Mesendoderm (in vitro differentiated cells): Measurements from ENCODE around the gene MKKS.

Experiments used
- DNase-seq: peaks from one replicate; pipeline ENCODE4 v3.0.0; 2013
- H2AK5ac ChIP-seq: 2 replicates; pipeline ENCODE4 v1.6.1; 2013; ENCODE audit warnings: low read length, inconsistent platforms
- H2BK120ac ChIP-seq: 2 replicates; pipeline ENCODE4 v1.6.1; 2013; ENCODE audit warnings: low read depth, mild to moderate bottlenecking, low read length, moderate library complexity, mixed read lengths
- H2BK15ac ChIP-seq: replicated peaks from 2 replicates; pipeline ENCODE4 v1.6.1; 2013; ENCODE audit warnings: low read depth, mild to moderate bottlenecking, moderate library complexity
- H2BK5ac ChIP-seq: 2 replicates; pipeline ENCODE4 v1.6.1; 2013; ENCODE audit warnings: low read length, inconsistent platforms
- H3K18ac ChIP-seq: 2 replicates; pipeline ENCODE4 v1.6.1; 2013; ENCODE audit warnings: mild to moderate bottlenecking, low read length, mixed read lengths
- H3K23ac ChIP-seq: one replicate; pipeline ENCODE4 v1.6.1; 2013; ENCODE audit warnings: low read length
- H3K27ac ChIP-seq: 2 replicates; pipeline ENCODE4 v1.5.1; 2013; ENCODE audit warnings: low read depth, mild to moderate bottlenecking, inconsistent platforms, low read length, moderate library complexity
- H3K27me3 ChIP-seq: 2 replicates; pipeline ENCODE4 v1.6.1; 2013; ENCODE audit warnings: low read length, control low read depth, mild to moderate bottlenecking, inconsistent platforms; ENCODE audit not compliant: insufficient read depth, poor library complexity
- H3K36me3 ChIP-seq: 2 replicates; pipeline ENCODE4 v1.6.1; 2013; ENCODE audit warnings: low read length, inconsistent platforms; ENCODE audit not compliant: control insufficient read depth, insufficient read depth
- H3K4ac ChIP-seq: one replicate; pipeline ENCODE4 v1.6.1; 2013; ENCODE audit warnings: low read depth, mild to moderate bottlenecking, low read length, moderate library complexity
- H3K4me1 ChIP-seq: 2 replicates; pipeline ENCODE4 v1.6.1; 2013; ENCODE audit warnings: low read depth, low read length, inconsistent platforms; ENCODE audit not compliant: control insufficient read depth
- H3K4me2 ChIP-seq: 2 replicates; pipeline ENCODE4 v1.6.1; 2013; ENCODE audit warnings: low read length
- H3K4me3 ChIP-seq: 2 replicates; pipeline ENCODE4 v1.5.1; 2013; ENCODE audit warnings: mild to moderate bottlenecking, low read length
- H3K56ac ChIP-seq: one replicate; pipeline ENCODE4 v1.6.1; 2013; ENCODE audit warnings: low read length
- H3K79me1 ChIP-seq: 2 replicates; pipeline ENCODE4 v1.6.1; 2013; ENCODE audit warnings: low read length, inconsistent platforms
- H3K79me2 ChIP-seq: 2 replicates; pipeline ENCODE4 v1.6.1; 2013; ENCODE audit warnings: mild to moderate bottlenecking, low read length; ENCODE audit not compliant: control insufficient read depth, insufficient read depth
- H3K9ac ChIP-seq: 2 replicates; pipeline ENCODE4 v1.6.1; 2013; ENCODE audit warnings: low read length, inconsistent platforms
- H4K5ac ChIP-seq: one replicate; pipeline ENCODE4 v1.6.1; 2013; ENCODE audit warnings: low read length
- H4K8ac ChIP-seq: one replicate; pipeline ENCODE4 v1.6.1; 2013; ENCODE audit warnings: low read depth, mild to moderate bottlenecking, control low read depth, low read length, moderate library complexity
- WGBS: extraction: QIAGEN DNeasy Blood & Tissue Kit; methylation state at CpG from one replicate; pipeline ENCODE4 v1.1.7; 2013; ENCODE audit warnings: low lambda C conversion rate, missing lambda C conversion rate; ENCODE audit not compliant: insufficient coverage; ENCODE audit errors: extremely low coverage; 5-methylcytosine and 5-hydroxymethylcytosine counted together

Gene MKKS

GRCh38 chr20:10357061-10357708 lies 76.8 kb downstream of the MKKS start:
- Histone ChIP-seq H3K56ac (no peak overlapping the region), H2BK5ac (no peak overlapping the region), H3K9ac (no peak overlapping the region), H4K5ac (no peak overlapping the region), H3K79me2 (no peaks in the 10 kb centered on the region), H2BK120ac (no peak overlapping the region), H3K4ac (no peak overlapping the region), H3K18ac (no peak overlapping the region), H3K23ac (no peak overlapping the region), H3K4me3 (no peak overlapping the region), H3K27ac (no peak overlapping the region), H2BK15ac (peak overlapping the region; percentile 92), H3K36me3 (no peaks in the 10 kb centered on the region), H3K4me2 (no peak overlapping the region), H4K8ac (no peak overlapping the region), H3K4me1 (peaks cover 2% of the 10 kb centered on the region), H3K27me3 (no peaks in the 10 kb centered on the region), H3K79me1 (no peaks in the 10 kb centered on the region), H2AK5ac (no peak overlapping the region)
- no CpG with 5 or more reads among the region's 8 CpGs for WGBS
- no peak for DNase-seq

DNA sequence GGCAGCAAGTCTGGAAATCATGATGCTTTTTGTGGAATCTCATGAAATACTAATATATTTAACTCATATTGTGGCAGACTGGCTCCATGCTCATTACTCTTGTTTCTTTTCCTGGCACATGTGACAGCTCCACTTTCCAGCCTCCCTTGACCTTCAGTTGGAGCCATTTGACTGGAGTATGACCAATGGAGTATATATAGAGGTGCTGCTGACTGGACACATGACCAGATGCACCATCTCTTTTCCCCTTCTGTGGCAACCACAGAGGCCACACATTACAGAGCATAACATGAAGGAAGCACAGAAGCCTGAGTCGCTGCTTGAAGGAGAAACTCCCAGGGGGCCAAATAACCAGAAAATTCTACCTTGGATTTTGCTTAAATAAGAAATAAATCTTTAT lies 77.4 kb downstream of the MKKS start:
- no peaks in the 10 kb centered on the region for H3K27me3 ChIP-seq
- no peak overlapping the region for H2BK15ac ChIP-seq
- H3K18ac ChIP-seq, result no peak overlapping the region
- H3K79me2 ChIP-seq, result no peaks in the 10 kb centered on the region
- H2BK5ac ChIP-seq, result no peak overlapping the region
- H3K23ac ChIP-seq, result no peak overlapping the region
- no peak overlapping the region for H2AK5ac ChIP-seq
- H3K56ac ChIP-seq, result no peak overlapping the region
- H3K4me3 ChIP-seq, result no peak overlapping the region
- no peak overlapping the region for H2BK120ac ChIP-seq
- DNase-seq, result no peak
- H4K8ac ChIP-seq, result no peak overlapping the region
- no peak overlapping the region for H3K9ac ChIP-seq
- H4K5ac ChIP-seq, result no peak overlapping the region
- no peak overlapping the region for H3K4me2 ChIP-seq
- no peaks in the 10 kb centered on the region for H3K36me3 ChIP-seq
- H3K79me1 ChIP-seq, result no peaks in the 10 kb centered on the region
- WGBS, result no CpG with 5 or more reads among the region's 1 CpG
- H3K27ac ChIP-seq, result no peak overlapping the region
- H3K4ac ChIP-seq, result no peak overlapping the region
- peaks cover 2% of the 10 kb centered on the region for H3K4me1 ChIP-seq

- WGBS, result no CpG with 5 or more reads among the region's 6 CpGs
These were observed 80.8 kb downstream of the MKKS start for GRCh38 chr20:10352934-10353824.

More at GRCh38 chr20:10352934-10353824, 80.8 kb downstream of the MKKS start:
- Histone ChIP-seq H3K9ac (no peak overlapping the region), H3K4me2 (no peak overlapping the region), H2BK120ac (no peak overlapping the region), H3K4me1 (peaks cover 6% of the 10 kb centered on the region), H3K79me2 (no peaks in the 10 kb centered on the region), H3K56ac (peak overlapping the region; percentile 19), H3K18ac (peak overlapping the region; percentile 80), H3K27me3 (no peaks in the 10 kb centered on the region), H4K5ac (no peak overlapping the region), H3K4me3 (no peak overlapping the region), H4K8ac (no peak overlapping the region), H2BK15ac (no peak overlapping the region), H2AK5ac (no peak overlapping the region), H3K79me1 (no peaks in the 10 kb centered on the region), H3K23ac (no peak overlapping the region), H3K4ac (no peak overlapping the region), H3K36me3 (no peaks in the 10 kb centered on the region), H2BK5ac (no peak overlapping the region), H3K27ac (peak overlapping the region; percentile 77)
- DNase-seq, result peak; percentile 34
